ENCODE results near the gene MLLT10.
"Not testable (repeated sequence)": the region's sequence is repeated elsewhere in the genome, so short reads cannot be mapped to it uniquely, and the experiment has no call there.

Gene MLLT10

DNA sequence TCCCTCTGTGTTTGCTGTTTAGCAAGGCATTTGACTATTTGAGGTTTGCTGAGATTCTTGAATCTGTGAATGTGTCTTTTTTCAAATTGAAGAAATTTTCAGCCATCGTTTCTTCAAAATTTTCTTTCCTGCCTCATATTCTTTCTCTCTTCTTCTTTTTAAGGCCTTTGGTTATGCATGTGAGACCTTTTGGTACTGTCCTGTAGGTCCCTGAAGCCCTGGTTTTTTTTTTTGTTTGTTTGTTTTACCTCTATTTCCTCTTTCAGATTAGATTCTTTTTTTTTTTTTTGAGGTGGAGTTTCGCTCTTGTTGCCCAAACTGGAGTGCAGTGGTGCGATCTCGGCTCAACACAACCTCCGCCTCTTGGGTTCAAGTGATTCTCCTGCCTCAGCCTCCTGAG, 45.3 kb downstream of the MLLT10 start:
- no peak for DNase-seq (ENCODE audit: low read depth in 2 of 2)

DNA sequence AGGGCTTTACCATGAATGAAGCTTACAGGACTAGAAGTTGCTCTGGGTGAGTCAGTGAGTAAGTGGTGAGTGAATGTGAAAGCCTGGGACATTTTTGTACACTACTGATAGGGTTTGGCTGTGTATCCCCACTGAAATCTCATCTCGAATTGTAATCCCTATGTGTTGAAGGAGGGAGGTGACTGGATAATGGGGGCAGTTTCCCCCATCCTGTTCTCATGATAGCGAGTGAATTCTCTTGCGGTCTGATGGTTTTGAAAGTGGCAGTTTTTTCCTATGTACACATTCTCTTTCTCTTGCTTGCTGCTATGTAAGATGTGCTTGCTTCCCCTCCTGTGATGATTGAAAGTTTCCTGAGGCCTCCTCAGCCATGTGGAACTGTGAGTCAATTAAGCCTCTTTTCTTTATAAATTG, 47.4 kb downstream of the MLLT10 start:
- not testable (repeated sequence) for DNase-seq (ENCODE audit: low read depth in 2 of 2)

DNA sequence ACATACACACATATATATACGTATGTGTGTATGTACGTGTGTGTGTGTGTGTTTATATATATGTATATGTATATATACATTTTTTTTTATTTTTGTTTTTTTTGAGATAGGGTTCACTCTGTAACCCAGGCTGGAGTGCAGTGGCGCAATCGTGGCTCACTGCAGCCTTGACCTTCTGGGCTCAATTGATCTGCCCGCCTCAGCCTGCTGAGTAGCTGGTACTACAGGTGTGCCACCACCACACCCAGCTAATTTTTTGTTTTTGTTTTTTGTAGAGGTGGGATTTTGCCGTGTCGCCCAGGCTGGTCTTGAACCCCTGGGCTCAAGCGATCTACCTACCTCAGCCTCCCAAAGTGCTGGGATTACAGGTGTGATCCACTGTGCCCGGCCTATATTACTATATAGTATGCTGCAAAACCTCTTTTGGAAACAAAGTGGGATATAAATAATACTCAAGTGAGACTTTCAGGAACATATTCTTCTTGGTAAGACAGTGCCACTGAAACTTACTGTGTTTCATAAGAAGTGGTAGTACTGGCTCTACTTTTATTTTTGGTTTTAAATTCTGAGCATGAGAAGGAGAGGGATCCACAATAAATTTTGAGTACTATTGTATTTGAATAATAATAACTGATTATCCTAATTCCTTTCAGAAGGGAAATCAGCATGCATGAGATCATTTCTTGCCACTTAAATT, 51.0 kb downstream of the MLLT10 start:
- no peak for DNase-seq (ENCODE audit: low read depth in 2 of 2)

DNA sequence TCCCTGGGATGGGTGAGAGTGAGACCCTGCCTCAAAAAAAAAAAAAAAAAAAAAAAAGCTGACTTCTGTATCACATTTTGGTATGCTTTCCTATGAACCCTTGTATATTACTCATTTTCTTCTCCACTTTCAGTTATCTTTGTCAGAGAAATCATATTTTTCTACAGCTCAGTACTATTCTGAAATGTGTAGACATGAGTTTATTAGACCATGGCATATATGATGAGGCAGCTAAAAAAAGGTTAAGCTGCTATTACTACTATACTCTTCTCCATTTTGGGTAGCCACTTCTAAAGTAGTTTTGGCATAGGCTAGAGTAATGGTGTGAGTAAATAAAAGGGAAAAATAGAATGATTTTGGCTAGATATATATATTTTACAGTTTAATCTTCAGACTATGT, 53.4 kb downstream of the MLLT10 start:
- DNase-seq (ENCODE audit: low read depth in 2 of 2) = no peak

DNA sequence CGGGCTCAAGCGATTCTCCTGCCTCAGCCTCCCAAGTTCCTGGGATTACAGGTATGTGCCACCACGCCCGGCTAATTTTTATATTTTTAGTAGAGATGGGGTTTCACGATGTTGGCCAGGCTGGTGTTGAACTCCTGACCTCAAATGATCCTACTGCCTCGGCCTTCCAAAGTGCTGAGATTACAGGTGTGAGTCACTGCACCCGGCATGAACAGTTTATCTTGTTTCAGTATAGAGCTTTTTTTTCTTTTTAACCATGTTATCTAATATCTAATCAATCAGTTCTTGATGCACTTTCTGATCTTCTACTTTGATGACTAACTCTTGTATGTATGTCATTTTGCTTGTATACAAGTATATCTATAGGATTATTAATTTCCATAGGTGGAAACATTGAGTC, 54.1 kb downstream of the MLLT10 start:
- DNase-seq (ENCODE audit: low read depth in 2 of 2) = not testable (repeated sequence)

DNA sequence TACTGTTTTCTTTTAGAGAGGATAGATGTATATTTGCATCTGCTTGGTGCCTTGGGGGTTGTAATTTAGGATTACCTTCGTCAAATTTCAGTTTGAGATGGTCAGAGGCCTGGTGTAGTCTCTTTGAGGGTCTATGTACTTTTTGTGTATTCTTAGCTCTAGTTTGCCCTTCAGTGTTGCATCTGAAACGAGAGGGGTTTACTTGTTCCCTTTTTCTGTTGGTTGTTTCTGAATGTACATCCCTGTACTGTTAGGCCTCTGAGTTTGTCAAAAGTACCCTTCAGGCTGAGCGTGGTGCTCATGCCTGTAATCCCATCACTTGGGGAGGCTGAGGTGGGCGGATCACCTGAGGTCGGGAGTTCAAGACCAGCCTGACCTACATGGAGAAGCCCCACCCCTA, 60.0 kb downstream of the MLLT10 start:
- DNase-seq (ENCODE audit: low read depth in 2 of 2) = no peak

DNA sequence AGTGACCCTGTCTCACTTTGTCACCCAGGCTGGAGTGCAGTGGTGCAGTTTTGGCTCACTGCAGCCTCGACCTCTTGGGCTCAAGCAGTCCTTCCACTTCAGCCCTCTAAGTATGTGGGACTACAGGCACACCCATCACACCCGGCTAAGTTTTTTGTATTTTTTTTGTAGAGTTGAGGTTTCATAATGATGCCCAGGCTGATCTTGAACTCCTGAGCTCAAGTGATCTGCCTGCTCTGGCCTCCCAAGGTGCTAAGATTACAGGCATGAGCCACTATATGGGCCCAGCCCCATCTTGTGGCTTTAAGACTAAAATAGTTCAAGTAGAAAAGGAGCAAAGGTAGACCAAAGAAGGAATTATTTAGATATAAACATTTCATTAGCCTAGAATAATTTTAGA, 65.5 kb downstream of the MLLT10 start:
- DNase-seq (ENCODE audit: low read depth in 2 of 2) = no peak

DNA sequence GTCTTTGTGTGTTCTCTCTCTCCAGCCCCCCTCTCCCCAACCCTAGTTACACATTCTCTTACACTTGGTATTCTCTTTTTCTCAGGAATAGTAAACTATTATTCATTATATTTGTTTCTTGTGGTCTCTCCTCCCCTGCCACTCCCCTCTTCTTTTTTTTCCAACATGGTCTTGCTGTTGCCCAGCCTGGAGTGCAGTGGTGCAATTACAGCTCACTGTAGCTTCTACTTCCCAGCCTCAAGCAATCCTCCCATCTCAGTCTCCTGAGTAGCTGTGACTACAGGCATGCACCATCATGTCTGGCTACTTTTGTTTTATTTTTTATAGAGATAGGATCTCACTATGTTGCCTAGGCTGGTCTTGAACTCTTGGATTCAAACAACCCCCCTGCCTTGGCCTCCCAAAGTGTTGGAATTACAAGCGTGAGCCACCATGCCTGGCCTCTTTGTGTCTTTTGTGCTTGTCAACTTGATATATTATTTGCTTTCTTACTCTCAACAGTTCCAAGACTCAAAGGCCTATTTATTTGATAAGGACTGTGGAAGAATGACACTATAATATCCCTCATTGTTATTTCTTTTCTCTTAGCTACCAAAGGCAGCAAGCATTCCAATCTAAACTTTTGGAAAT, 66.9 kb downstream of the MLLT10 start:
- DNase-seq (ENCODE audit: low read depth in 2 of 2) = no peak

DNA sequence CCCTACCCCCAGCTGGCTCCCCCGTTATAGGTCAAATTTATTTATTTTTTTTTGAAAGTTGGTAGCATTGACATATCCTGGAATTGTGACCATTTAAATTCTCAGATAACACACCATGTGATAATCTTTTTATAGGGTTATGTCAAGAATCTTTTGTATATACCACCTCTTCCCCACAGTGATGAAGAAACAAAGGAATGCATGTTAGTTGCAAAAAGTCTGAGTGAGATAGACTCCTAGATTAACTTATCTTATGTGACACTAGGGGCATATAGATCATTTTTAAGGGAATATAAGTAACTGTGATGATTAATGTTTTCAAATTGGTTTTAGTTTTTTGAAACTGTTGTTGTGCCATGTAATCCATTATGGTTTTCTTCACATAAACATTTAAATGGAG, 68.3 kb downstream of the MLLT10 start:
- DNase-seq (ENCODE audit: low read depth in 2 of 2) = no peak

DNA sequence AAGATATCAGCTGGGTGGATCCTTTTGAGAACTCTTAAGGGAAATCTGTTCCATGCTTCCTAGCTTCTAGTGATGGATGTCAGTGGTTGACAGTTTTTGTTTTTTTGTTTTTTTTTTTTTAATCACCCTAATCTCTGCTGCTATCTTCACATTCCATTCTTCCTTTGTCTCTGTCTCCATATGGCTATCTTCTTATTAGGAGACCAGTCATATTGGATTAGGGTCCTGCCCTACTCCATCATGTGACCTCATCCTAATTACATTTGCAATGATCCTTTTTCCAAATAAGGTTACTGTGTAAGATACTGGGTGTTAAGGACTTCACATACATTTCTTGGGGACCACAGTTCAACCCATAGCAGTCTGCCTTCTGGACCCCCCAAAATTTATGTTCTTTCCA, 69.7 kb downstream of the MLLT10 start:
- DNase-seq (ENCODE audit: low read depth in 2 of 2) = no peak

DNA sequence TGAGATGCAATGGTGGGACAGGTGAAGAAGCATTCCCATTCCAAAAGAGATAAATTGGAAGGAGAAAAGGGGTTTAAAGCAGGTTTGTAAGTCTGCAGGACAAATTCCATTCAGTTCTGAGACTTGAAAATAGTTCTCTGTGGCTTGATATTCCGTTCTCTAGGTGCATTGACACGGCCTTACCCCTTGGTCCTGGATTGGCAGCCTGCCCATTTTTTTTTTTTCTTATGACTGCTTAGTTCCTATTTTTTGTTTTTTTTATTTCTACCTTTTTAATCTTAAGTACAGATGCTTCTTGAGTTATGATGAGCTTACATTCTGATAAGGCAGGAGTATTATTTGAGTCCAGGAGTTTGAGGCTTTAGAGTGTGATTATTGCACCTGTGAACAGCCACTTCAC, 70.6 kb downstream of the MLLT10 start:
- DNase-seq (ENCODE audit: low read depth in 2 of 2) = no peak

DNA sequence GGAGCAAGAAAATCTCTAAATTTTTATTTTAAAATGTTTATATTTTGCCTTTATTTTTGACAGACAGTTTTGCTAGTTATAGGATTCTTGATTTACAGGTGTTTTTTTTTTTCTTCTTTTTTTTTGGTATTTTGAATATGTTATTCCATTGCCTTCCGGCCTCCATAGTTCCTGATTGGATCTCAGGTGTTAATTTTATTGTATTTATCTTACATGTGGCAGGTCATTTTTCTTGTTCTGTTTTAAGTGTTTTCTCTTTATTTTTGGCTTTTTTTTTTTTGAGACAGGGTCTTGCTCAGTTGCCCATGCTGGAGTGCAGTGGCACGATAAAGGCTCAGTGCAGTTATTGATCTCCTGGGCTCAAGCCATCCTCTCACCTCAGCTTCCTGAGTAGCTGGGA, 73.9 kb downstream of the MLLT10 start:
- no peak for DNase-seq (ENCODE audit: low read depth in 2 of 2)

DNA sequence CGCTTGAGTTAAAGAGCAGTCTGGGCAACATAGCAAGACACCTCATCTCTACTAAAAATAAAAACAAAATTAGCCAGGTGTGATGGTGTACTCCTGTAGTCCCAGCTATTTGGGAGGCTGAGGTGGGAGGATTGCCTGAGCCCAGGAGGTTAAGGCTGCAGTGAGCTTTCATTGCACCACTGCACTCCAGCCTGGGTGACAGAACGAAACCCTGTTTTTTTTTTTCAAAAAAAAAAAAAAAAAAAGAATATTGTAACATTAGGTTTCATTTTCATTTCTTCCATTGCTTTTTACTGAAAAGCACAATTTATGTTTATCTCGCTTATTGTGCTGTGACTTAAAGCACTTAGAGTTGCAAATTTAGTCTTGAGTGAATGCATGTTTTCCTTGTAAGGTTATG, 80.0 kb downstream of the MLLT10 start:
- no peak for DNase-seq (ENCODE audit: low read depth in 2 of 2)

DNA sequence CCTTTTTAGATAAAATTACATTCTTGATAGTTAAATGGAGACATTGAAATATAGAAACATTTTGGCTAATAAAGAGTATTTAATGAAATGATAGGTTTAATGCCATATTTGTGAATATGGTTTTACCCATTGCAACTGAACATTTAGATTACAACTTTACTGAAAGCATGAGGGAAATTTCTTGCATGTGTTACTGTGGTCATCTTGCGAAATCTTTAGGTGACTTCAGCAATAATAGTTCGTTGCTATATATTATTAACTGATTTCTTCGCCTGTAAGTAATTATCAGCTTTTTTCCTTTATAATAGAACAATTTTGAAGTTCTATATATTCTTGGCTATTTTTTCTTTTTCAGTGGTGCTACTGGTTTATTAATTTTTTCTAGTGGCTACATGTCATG, 83.2 kb downstream of the MLLT10 start:
- no peak for DNase-seq (ENCODE audit: low read depth in 2 of 2)

DNA sequence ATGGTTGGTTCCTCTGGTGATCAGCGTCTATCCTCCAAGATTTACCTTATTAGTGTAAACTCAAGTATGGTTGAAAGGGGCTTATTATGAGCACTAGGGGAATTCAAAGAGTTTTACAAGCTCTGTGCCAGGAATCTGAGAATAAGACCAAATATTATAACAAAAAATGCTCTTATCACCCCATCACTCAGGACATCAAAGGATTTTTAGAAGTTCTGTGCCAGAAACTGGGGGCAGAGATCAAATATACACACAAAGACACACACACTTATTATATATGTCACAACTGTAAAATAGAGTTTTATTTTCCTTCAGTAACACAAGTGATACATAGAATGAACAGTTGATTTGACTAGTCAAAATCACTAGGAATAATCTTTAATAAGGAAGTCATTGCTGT, 89.3 kb downstream of the MLLT10 start:
- no peak for DNase-seq (ENCODE audit: low read depth in 2 of 2)

DNA sequence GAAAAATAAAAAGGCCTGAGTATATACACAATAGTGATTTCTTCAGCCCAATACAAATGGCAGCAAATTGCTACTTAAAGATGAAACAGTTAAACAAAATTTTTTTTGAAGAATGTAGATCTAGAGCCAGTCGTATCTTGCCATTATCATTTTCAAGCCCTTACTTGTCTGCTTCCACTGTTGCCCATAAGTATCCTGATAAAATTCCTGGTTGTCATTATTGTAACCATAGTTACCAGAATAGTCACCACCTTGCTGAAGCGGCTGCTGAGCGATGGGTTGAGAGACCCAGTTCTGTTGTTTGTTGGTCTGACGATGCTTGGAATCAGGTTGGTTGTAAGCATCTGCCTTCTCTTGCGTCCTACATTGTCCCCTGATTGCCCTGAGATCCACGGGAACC, 90.4 kb downstream of the MLLT10 start:
- not testable (repeated sequence) for DNase-seq (ENCODE audit: low read depth in 2 of 2)

DNA sequence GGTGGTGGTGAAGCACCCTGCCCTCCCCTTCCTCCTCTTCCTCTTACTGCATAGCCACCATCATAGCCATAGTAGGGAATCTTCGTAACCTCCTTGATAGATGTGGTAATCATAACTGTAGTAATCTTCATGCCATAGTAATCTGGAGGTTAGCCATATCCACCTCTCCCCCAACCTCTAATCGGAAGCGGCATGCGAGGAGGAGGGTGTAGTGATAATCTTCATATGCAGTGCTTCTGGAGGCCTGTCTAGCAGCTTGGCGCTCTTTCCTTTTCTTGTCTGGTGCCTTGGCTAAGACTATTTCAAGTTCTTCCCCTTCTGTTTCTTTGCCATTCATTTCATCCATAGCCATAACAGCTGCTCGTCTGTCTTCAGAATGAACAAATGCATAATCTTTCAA, 90.9 kb downstream of the MLLT10 start:
- no peak for DNase-seq (ENCODE audit: low read depth in 2 of 2)

DNA sequence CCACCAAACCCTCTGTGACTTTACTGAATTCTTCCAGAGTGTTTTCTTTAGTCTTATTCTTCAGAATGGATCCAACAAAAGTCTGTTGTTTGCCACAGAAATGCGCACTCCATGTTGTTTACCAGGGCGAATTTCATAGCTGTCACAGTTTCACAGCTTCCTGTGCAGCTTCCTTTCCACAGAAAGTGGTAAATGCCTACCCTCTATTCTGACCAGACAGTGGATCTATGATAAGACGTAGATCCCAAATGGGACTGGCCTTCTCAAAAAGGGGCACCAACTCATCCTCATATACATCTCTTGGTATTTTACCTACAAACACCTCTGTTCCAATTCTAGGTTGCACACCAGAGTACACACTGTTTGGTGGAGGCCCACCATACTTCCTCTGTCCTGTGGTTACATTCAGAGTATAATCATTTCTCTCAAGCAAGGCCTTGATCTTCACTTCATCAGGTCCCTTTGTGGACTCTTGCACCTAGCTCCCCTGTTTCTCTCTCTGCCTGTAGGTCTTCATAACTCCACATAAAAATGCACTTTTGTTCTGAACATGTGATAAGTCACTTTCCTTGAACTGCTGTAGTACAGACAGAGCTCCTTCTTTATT, 91.7 kb downstream of the MLLT10 start:
- DNase-seq (ENCODE audit: low read depth in 2 of 2) = no peak

DNA sequence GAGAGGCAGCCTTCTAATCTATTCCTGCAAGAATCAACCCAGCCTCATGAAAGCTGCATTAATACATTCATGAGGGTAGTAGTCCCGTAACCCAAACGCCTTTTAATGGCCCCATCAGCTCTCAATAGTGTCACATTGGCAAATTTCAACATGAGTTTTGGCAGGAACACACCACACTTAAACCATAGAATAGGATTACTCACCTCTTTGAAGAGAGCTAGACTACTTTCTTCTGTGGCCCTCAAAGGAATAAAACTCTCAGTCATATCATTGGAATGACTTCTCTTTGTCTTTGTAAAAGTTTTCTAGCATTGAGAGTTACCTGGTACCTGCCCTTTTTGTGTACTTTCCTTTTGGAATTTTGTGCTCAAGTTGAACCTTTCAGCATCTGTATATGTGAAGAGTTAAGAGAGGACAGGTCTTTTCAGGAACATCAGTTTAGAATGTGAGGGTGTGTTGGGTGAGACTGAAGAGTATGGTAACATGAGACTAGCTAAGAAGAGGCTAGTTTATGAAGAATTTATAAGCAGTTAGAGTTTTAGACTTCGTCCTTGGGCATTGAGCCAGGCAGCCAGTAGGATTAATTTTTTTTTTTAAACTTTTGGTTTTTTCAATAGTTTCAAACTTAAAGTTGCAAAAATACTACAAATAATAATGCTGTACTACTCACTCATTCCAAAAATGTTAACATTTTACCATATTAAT, 92.6 kb downstream of the MLLT10 start:
- no peak for DNase-seq (ENCODE audit: low read depth in 2 of 2)

DNA sequence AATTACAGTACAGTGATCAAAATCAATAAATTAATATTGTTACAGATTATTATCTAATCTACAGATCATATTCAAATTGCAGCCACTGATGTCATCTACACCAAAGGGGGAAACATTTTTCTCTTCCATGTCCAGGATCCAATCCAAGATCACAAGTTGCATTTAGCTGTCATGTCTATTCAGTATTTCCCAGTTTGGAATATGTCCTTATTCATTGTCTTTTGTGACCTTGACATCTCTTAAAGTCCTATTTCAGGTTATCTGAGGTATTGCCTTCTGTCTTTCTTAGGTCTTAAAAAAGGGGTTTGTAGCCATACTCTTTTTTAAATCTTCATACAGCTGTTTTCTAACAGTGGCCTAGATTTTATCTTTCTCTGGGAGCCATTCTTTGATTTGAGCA, 93.3 kb downstream of the MLLT10 start:
- DNase-seq (ENCODE audit: low read depth in 2 of 2) = no peak

DNA sequence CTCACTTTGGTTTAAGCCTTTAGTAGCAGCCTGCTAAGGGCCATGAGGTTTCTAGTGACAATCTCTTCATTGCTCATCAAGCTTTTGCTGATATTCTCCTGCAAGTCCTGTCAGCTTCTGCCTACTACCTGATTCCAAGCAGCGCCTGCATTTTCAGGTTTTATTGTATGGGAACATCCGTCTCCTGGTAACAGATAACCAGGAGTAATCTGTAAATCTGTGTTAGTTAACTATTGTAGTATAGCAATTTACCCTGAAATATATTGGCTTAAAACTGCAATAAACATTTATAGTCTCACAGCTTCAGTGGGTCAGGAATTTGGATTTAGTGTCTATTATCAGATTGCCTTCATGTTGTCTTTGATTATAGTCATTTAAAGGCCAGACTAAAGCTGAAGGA, 94.0 kb downstream of the MLLT10 start:
- no peak for DNase-seq (ENCODE audit: low read depth in 2 of 2)

DNA sequence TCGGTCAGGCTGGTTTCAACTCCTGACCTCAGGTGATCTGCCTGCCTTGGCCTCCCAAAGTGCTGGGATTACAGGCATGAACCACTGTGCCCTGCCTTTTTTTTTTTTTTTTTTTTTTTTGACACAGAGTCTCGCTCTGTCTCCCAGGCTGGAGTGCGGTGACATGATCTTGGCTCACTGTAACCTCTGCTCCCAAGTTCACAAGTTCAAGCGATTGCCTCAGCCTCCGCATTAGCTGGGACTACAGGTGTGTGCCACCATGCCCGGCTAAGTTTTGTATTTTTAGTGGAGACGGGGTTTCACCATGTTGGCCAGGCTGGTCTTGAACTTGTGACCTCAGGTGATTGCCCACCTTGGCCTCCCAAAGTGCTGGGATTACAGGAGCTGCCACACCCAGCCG, 94.6 kb downstream of the MLLT10 start:
- not testable (repeated sequence) for DNase-seq (ENCODE audit: low read depth in 2 of 2)
